Right atrium auricular region (tissue), 2 donors: ENCODE data around the gene CLDN18. TPM values are rescaled to one million over a fixed set of nuclear protein-coding genes. Genes with fewer than 3 reads are reported as not detected.

ENCODE experiments used
- DNase-seq: peaks from one replicate; pipeline ENCODE4 v3.0.0-alpha.2; 2019; ENCODE audit warnings: low spot score
- H3K27ac ChIP-seq, 2 donors: fragments of 200-600 bp; sonication (generic); 1 replicate in 1 of 2; 2 replicates in 1 of 2; pipeline ENCODE4 v1.5.1; 2016 to 2019
- H3K27me3 ChIP-seq, 2 donors: fragments of 200-600 bp; sonication (generic); one replicate each; pipeline versions ENCODE4 v1.5.1 to v1.6.0; 2017 to 2019
- H3K36me3 ChIP-seq: fragments of 200-600 bp; sonication (generic); one replicate; pipeline ENCODE4 v1.5.1; 2016
- H3K4me1 ChIP-seq, 2 donors: fragments of 200-600 bp; sonication (generic); one replicate each; pipeline versions ENCODE4 v1.5.1 to v1.6.0; 2017 to 2019
- H3K4me3 ChIP-seq, 2 donors: fragments of 200-600 bp; sonication (generic); 1 replicate in 1 of 2; 2 replicates in 1 of 2; pipeline ENCODE4 v1.5.1; 2017 to 2019; ENCODE audit warnings: mild to moderate bottlenecking in 1 of 2, moderate library complexity in 1 of 2
- H3K9me3 ChIP-seq, 2 donors: fragments of 200-600 bp; sonication (generic); one replicate each; pipeline ENCODE4 v1.5.1; 2019
- total RNA-seq, 2 donors: library from RNA; depleted of rRNA; stranded (reverse); fragments of >200 nt; gene quantifications; one replicate each; pipeline ENCODE4 v1.1.0, GENCODE V29; 2016
- TF ChIP-seq, protein P1 (sequence below), 2 donors: fragments of 200-600 bp; sonication (generic); IDR thresholded peaks; one replicate each; pipeline ENCODE4 v1.5.1; 2019; ENCODE audit warnings: antibody characterized with exemption in 2 of 2

CLDN18 gene
- total RNA-seq, 2 donors from 2014 or later, result 0.12 to 21.0 TPM

- H3K27ac ChIP-seq, result no peak overlapping the region
Measured at GRCh38 chr3:137978328-137978727, 31.6 kb upstream of the CLDN18 start.

DNA sequence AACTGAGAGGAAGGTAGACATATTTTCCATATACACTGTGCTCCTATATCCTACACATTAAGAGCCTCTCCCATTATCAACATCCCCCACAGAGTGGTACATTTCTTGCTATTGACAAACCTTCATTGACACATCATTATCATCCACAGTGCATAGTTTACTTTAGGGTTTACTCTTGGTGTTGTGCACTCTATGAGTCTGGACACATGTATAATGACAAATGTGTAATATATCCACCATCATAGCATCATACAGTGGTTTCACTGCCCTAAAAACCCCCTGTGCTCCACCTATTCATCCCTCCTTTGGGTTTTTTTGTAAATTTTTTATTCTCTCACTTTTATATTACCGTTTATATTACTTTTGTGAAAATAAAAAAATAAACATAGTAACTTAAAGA lies 22.2 kb upstream of the CLDN18 start:
- no peak for DNase-seq
- Histone ChIP-seq H3K27me3 (no peaks in the 10 kb centered on the region), H3K27ac (no peak overlapping the region), H3K36me3 (no peaks in the 10 kb centered on the region), H3K9me3 (no peaks in the 10 kb centered on the region), H3K4me3 (no peak overlapping the region), H3K4me1 (no peaks in the 10 kb centered on the region)
- TF ChIP-seq, protein P1, sequence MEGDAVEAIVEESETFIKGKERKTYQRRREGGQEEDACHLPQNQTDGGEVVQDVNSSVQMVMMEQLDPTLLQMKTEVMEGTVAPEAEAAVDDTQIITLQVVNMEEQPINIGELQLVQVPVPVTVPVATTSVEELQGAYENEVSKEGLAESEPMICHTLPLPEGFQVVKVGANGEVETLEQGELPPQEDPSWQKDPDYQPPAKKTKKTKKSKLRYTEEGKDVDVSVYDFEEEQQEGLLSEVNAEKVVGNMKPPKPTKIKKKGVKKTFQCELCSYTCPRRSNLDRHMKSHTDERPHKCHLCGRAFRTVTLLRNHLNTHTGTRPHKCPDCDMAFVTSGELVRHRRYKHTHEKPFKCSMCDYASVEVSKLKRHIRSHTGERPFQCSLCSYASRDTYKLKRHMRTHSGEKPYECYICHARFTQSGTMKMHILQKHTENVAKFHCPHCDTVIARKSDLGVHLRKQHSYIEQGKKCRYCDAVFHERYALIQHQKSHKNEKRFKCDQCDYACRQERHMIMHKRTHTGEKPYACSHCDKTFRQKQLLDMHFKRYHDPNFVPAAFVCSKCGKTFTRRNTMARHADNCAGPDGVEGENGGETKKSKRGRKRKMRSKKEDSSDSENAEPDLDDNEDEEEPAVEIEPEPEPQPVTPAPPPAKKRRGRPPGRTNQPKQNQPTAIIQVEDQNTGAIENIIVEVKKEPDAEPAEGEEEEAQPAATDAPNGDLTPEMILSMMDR (IDR thresholded peaks at IDR 0.05), result no peak

More at GRCh38 chr3:137978328-137978727, 31.6 kb upstream of the CLDN18 start:
- Histone ChIP-seq H3K4me1 (no peaks in the 10 kb centered on the region), H3K4me3 (no peak overlapping the region), H3K36me3 (no peaks in the 10 kb centered on the region), H3K9me3 (no peaks in the 10 kb centered on the region), H3K27me3 (no peaks in the 10 kb centered on the region)
- DNase-seq, result no peak
- TF ChIP-seq, protein P1 (IDR thresholded peaks at IDR 0.05), result no peak

DNA sequence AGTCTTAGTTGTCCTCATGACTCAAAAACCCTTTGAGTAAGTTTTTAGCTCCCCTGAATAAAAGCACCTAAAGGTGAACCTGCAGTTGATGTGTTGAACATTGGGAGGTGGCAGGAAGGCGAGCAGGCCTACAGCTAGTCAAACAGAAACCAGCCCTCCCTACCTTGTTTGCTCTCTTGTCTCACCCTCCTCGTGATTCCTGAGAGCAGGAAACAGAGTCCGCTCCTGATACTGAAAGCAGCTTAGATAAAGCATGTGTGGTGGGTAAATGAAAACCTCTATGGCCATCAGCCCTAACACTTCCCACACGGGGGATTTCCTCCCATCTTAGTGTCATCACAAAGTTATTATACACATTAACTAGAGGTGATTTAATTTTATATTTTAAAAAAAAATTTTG lies 21.8 kb upstream of the CLDN18 start:
- Histone ChIP-seq H3K9me3 (no peaks in the 10 kb centered on the region), H3K4me1 (no peaks in the 10 kb centered on the region), H3K36me3 (no peaks in the 10 kb centered on the region), H3K27me3 (no peaks in the 10 kb centered on the region), H3K27ac (no peak overlapping the region), H3K4me3 (no peak overlapping the region)
- TF ChIP-seq, protein P1 (IDR thresholded peaks at IDR 0.05), result no peak
- no peak for DNase-seq

- DNase-seq, result no peak
- no peaks in the 10 kb centered on the region for H3K36me3 ChIP-seq
- H3K27me3 ChIP-seq, result no peaks in the 10 kb centered on the region
- peaks cover 4 to 7% of the 10 kb centered on the region in 2 donors for H3K9me3 ChIP-seq
- no peaks in the 10 kb centered on the region for H3K4me1 ChIP-seq
- H3K27ac ChIP-seq, result no peak overlapping the region
- TF ChIP-seq, protein P1 (IDR thresholded peaks at IDR 0.05), result no peak
- H3K4me3 ChIP-seq, result no peak overlapping the region
Measured at GRCh38 chr3:137988982-137989381, 21.0 kb upstream of the CLDN18 start.

DNA sequence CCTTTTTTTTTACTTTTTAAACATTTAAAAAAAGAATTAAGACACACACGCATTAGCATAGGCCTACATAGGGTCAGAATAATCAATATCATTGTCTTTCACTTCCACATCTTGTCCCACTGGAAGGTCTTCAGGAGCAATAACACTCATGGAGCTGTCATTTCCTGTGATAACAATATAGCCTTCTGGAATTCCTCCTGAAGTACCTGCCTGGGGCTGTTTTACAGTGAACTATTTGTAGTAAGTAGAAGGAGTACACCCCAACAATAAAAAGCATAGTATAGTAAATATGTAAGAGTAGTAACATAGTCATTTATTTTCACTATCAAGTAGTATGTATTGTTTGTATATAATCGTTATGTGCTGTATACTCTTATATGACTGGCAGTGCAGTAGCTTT lies 19.5 kb upstream of the CLDN18 start:
- H3K4me1 ChIP-seq, result no peaks in the 10 kb centered on the region
- no peaks in the 10 kb centered on the region for H3K27me3 ChIP-seq
- no peak for DNase-seq
- no peak overlapping the region for H3K4me3 ChIP-seq
- H3K27ac ChIP-seq, result no peak overlapping the region
- TF ChIP-seq, protein P1 (IDR thresholded peaks at IDR 0.05), result no peak
- no peaks in the 10 kb centered on the region for H3K36me3 ChIP-seq
- H3K9me3 ChIP-seq, result peaks cover 6 to 19% of the 10 kb centered on the region in 2 donors

DNA sequence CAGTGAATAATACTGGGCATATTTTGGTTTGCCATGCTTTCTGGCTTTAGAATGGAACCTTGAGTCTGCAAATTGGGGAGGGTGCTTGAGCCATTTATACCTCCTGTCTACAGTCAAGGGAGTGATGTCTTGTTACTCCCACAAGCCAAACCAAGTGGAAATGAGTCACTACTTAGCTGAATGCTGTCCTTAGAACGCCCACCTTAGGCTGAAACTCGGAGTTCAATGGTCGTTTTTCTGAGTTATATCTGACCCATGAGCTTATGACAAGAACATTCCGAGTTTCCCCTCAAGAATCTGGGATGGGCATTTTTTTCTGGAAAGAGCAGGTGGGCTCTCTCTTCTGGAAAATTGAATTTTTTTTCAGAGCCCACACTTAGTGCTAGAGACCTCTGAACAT lies 17.4 kb upstream of the CLDN18 start:
- TF ChIP-seq, protein P1 (IDR thresholded peaks at IDR 0.05), result no peak
- H3K27me3 ChIP-seq, result no peaks in the 10 kb centered on the region
- no peak overlapping the region for H3K27ac ChIP-seq
- no peaks in the 10 kb centered on the region for H3K36me3 ChIP-seq
- H3K9me3 ChIP-seq, result peaks cover 6 to 22% of the 10 kb centered on the region in 2 donors
- H3K4me3 ChIP-seq, result no peak overlapping the region
- H3K4me1 ChIP-seq, result no peaks in the 10 kb centered on the region
- no peak for DNase-seq
